Suprapubic skin (tissue), 4 donors: ENCODE data around the gene ARID1B. TPM values are rescaled to one million over a fixed set of nuclear protein-coding genes. Genes with fewer than 3 reads are reported as not detected.

Experiments used
- DNase-seq, 2 donors: peaks; one replicate each; pipeline ENCODE4 v3.0.0-alpha.2; 2019; ENCODE audit warnings: low spot score in 2 of 2
- H3K27ac ChIP-seq: fragments of 200-600 bp; sonication (generic); one replicate; pipeline ENCODE4 v1.5.1; 2019
- H3K27me3 ChIP-seq: fragments of 200-600 bp; sonication (generic); one replicate; pipeline ENCODE4 v1.5.1; 2019
- H3K36me3 ChIP-seq: fragments of 200-600 bp; sonication (generic); one replicate; pipeline ENCODE4 v1.5.1; 2019
- H3K4me1 ChIP-seq: fragments of 200-600 bp; sonication (generic); one replicate; pipeline ENCODE4 v1.5.1; 2019
- H3K4me3 ChIP-seq: fragments of 200-600 bp; sonication (generic); one replicate; pipeline ENCODE4 v1.5.1; 2019; ENCODE audit warnings: mild to moderate bottlenecking
- H3K9me3 ChIP-seq: fragments of 200-600 bp; sonication (generic); one replicate; pipeline ENCODE4 v1.5.1; 2019
- EP300 ChIP-seq: sonication (generic); formaldehyde crosslinking; IDR thresholded peaks from one replicate; pipeline ENCODE4 v1.6.1; 2017; ENCODE audit warnings: antibody characterized with exemption
- POLR2A ChIP-seq, 2 donors: fragments of 450-650 bp; IDR thresholded peaks; one replicate each; pipeline ENCODE4 v1.6.1; 2017; ENCODE audit warnings: antibody characterized with exemption in 2 of 2, mild to moderate bottlenecking in 2 of 2, moderate library complexity in 2 of 2
- POLR2AphosphoS5 ChIP-seq, 3 donors: sonication (generic); formaldehyde crosslinking; IDR thresholded peaks; one replicate each; pipeline ENCODE4 v1.6.1; 2017; ENCODE audit warnings: antibody characterized with exemption in 3 of 3
- WGBS: methylation state at CpG from one replicate; pipeline ENCODE4 v1.1.5; 2018; 5-methylcytosine and 5-hydroxymethylcytosine counted together
- total RNA-seq, 4 donors: library from RNA; depleted of rRNA; stranded (reverse); fragments of >200 nt; gene quantifications; one replicate each; pipeline ENCODE4 v1.1.0, GENCODE V29; 2016
- TF ChIP-seq, protein P1 (sequence below), 2 donors: fragments of 200-600 bp in 1 of 2; fragments of 450-650 bp in 1 of 2; sonication (generic) in 1 of 2; IDR thresholded peaks; one replicate each; pipeline ENCODE4 v1.5.1; 2016 to 2019; ENCODE audit warnings: antibody characterized with exemption in 2 of 2, mild to moderate bottlenecking in 1 of 2, moderate library complexity in 1 of 2

The ARID1B gene
- total RNA-seq, 4 donors from 2014 or later = 102 to 233 (median 129) TPM

DNA sequence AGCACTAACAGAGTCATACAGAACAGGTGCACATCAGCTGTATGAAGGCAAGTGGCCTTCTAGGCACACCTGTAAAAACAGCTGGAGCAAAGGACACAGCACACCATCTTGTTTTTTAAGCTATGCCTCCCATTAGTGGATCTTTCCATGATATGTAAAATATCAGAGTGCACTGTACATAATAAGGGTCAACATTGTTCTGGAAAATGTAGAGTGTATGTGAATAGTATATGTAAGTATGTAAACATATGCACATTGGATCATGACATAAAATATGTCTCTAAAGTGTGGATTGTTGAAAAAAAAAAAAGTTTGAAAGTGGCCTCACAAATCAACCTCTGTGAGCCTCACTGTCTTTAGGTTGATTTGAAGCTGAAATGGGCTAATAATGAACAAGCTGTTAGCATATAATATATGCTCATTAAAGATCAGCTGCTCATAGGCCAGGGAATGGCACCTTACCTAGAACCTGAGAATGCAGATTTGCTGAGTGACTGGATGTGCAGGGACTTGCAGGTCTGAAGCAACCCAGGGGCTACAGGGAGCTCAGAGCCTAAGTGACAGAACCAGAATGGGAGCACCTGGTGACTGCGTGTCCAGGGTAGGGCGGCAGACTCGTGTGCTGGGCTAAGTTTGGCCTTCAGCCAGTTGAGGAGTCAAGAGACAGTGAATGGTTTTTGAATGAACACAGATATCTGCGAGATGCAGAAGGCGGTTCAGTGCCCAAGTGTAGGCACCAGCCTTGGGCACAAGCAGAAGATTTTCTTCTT lies 347.5 kb downstream of the ARID1B start:
- H3K9me3 ChIP-seq = no peaks in the 10 kb centered on the region
- H3K27ac ChIP-seq = no peak overlapping the region
- no peaks in the 10 kb centered on the region for H3K27me3 ChIP-seq
- H3K4me3 ChIP-seq = no peak overlapping the region
- no peak for TF ChIP-seq EP300
- TF ChIP-seq POLR2A (IDR thresholded peaks at IDR 0.05) = no peak
- TF ChIP-seq, protein P1, sequence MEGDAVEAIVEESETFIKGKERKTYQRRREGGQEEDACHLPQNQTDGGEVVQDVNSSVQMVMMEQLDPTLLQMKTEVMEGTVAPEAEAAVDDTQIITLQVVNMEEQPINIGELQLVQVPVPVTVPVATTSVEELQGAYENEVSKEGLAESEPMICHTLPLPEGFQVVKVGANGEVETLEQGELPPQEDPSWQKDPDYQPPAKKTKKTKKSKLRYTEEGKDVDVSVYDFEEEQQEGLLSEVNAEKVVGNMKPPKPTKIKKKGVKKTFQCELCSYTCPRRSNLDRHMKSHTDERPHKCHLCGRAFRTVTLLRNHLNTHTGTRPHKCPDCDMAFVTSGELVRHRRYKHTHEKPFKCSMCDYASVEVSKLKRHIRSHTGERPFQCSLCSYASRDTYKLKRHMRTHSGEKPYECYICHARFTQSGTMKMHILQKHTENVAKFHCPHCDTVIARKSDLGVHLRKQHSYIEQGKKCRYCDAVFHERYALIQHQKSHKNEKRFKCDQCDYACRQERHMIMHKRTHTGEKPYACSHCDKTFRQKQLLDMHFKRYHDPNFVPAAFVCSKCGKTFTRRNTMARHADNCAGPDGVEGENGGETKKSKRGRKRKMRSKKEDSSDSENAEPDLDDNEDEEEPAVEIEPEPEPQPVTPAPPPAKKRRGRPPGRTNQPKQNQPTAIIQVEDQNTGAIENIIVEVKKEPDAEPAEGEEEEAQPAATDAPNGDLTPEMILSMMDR (IDR thresholded peaks at IDR 0.05) = no peak
- TF ChIP-seq POLR2AphosphoS5 (IDR thresholded peaks at IDR 0.05) = no peak
- H3K36me3 ChIP-seq = no peaks in the 10 kb centered on the region
- DNase-seq = no peak
- peaks cover 38% of the 10 kb centered on the region for H3K4me1 ChIP-seq
- WGBS = 72% methylated on average over 5 of the region's 5 CpGs

DNA sequence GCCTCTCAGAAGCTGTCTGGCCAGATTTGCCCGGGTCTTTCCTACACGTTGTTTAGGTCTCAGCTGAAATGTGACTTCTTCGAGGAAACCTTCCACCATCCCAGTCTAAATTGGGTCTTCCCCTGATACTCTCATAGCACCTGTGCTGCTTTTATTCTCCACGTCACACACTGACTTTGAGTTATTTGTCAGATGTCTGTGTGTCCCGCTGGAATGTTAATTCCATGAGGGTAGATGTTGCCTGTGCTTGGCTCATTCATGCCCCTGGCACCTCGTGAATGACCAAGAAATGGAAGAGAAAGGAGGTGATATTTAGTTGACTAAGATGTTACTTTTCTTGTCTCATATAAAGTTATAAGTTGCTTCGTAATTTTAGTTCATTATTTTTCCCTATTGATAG lies 348.4 kb downstream of the ARID1B start:
- TF ChIP-seq POLR2AphosphoS5 (IDR thresholded peaks at IDR 0.05) = no peak
- no peak for TF ChIP-seq EP300
- no peak for TF ChIP-seq POLR2A (IDR thresholded peaks at IDR 0.05)
- TF ChIP-seq, protein P1 (IDR thresholded peaks at IDR 0.05) = no peak
- no peaks in the 10 kb centered on the region for H3K36me3 ChIP-seq
- H3K4me1 ChIP-seq = peaks cover 31% of the 10 kb centered on the region
- no peaks in the 10 kb centered on the region for H3K9me3 ChIP-seq
- no peak overlapping the region for H3K27ac ChIP-seq
- WGBS = 80% methylated on average over 7 of the region's 7 CpGs
- no peaks in the 10 kb centered on the region for H3K27me3 ChIP-seq
- H3K4me3 ChIP-seq = no peak overlapping the region
- no peak for DNase-seq

GRCh38 chr6:157126183-157127098 lies 349.3 kb downstream of the ARID1B start:
- no peaks in the 10 kb centered on the region for H3K27me3 ChIP-seq
- no peak for DNase-seq

GRCh38 chr6:157128235-157128775 lies 351.1 kb downstream of the ARID1B start:
- H3K4me3 ChIP-seq = no peak overlapping the region
- WGBS = 78% methylated on average over 5 of the region's 5 CpGs
- no peak for TF ChIP-seq EP300
- TF ChIP-seq, protein P1 (IDR thresholded peaks at IDR 0.05) = no peak
- TF ChIP-seq POLR2AphosphoS5 (IDR thresholded peaks at IDR 0.05) = no peak
- TF ChIP-seq POLR2A (IDR thresholded peaks at IDR 0.05) = no peak
- peaks cover 20% of the 10 kb centered on the region for H3K4me1 ChIP-seq
- no peaks in the 10 kb centered on the region for H3K27me3 ChIP-seq
- H3K27ac ChIP-seq = no peak overlapping the region
- DNase-seq = no peak
- H3K9me3 ChIP-seq = no peaks in the 10 kb centered on the region
- H3K36me3 ChIP-seq = peaks cover 15% of the 10 kb centered on the region

More at GRCh38 chr6:157126183-157127098, 349.3 kb downstream of the ARID1B start:
- Histone ChIP-seq H3K36me3 (peaks cover 8% of the 10 kb centered on the region), H3K27ac (no peak overlapping the region), H3K4me1 (peaks cover 23% of the 10 kb centered on the region), H3K4me3 (no peak overlapping the region), H3K9me3 (no peaks in the 10 kb centered on the region)
- TF ChIP-seq POLR2A (IDR thresholded peaks at IDR 0.05) (no peak), EP300 (no peak), POLR2AphosphoS5 (IDR thresholded peaks at IDR 0.05) (no peak)
- TF ChIP-seq, protein P1 (IDR thresholded peaks at IDR 0.05) = no peak
- WGBS = 79% methylated on average over 11 of the region's 11 CpGs
